Hepatocyte (in vitro differentiated cells): Measurements from ENCODE around the gene VSIR. TPM values are rescaled to one million over a fixed set of nuclear protein-coding genes. Genes with fewer than 3 reads are reported as not detected.

Source experiments
- DNase-seq: peaks from one replicate; pipeline ENCODE4 v3.0.0-alpha.2; 2016; ENCODE audit warnings: low spot score
- H2AFZ ChIP-seq: fragments of 200-600 bp; sonication (generic); 2 replicates; pipeline ENCODE4 v1.6.0; 2016; ENCODE audit warnings: antibody characterized with exemption, mild to moderate bottlenecking
- H3K27ac ChIP-seq: fragments of 200-600 bp; sonication (generic); 2 replicates; pipeline ENCODE4 v1.5.1; 2016; ENCODE audit warnings: mild to moderate bottlenecking
- H3K27me3 ChIP-seq: fragments of 200-600 bp; sonication (generic); 2 replicates; pipeline ENCODE4 v1.6.1; 2016
- H3K36me3 ChIP-seq: fragments of 200-600 bp; sonication (generic); replicated peaks from 2 replicates; pipeline ENCODE4 v1.5.1; 2016; ENCODE audit warnings: low read depth; ENCODE audit not compliant: insufficient read depth
- H3K4me1 ChIP-seq: fragments of 200-600 bp; sonication (generic); 2 replicates; pipeline ENCODE4 v1.5.1; 2016; ENCODE audit warnings: mild to moderate bottlenecking, moderate library complexity; ENCODE audit not compliant: insufficient read depth
- H3K4me2 ChIP-seq: fragments of 200-600 bp; sonication (generic); 2 replicates; pipeline ENCODE4 v1.6.0; 2016
- H3K4me3 ChIP-seq: fragments of 200-600 bp; sonication (generic); 2 replicates; pipeline ENCODE4 v1.5.1; 2016; ENCODE audit warnings: mild to moderate bottlenecking
- H3K79me2 ChIP-seq: fragments of 200-600 bp; sonication (generic); 2 replicates; pipeline ENCODE4 v1.6.0; 2017; ENCODE audit warnings: mild to moderate bottlenecking
- H3K9me2 ChIP-seq: fragments of 200-600 bp; sonication (generic); replicated peaks from 2 replicates; pipeline ENCODE4 v1.6.0; 2017; ENCODE audit warnings: mild to moderate bottlenecking; ENCODE audit not compliant: insufficient read depth
- H3K9me3 ChIP-seq: fragments of 200-600 bp; sonication (generic); 2 replicates; pipeline ENCODE4 v1.5.1; 2016; ENCODE audit warnings: low read depth, mild to moderate bottlenecking
- H4K20me1 ChIP-seq: fragments of 200-600 bp; sonication (generic); 2 replicates; pipeline ENCODE4 v1.6.0; 2016; ENCODE audit warnings: mild to moderate bottlenecking; ENCODE audit not compliant: insufficient read depth, poor library complexity, severe bottlenecking
- EZH2 ChIP-seq: fragments of 200-600 bp; sonication (generic); IDR thresholded peaks from 2 replicates; pipeline ENCODE4 v1.6.1; 2016; ENCODE audit warnings: antibody characterized with exemption, mild to moderate bottlenecking, borderline replicate concordance
- EZH2phosphoT487 ChIP-seq: fragments of 200-600 bp; sonication (generic); IDR thresholded peaks from one replicate; pipeline ENCODE4 v1.6.1; 2018; ENCODE audit warnings: antibody characterized with exemption, mild to moderate bottlenecking, low read depth, moderate library complexity; ENCODE audit not compliant: unreplicated experiment, severe bottlenecking
- WGBS: methylation state at CpG from one replicate; pipeline ENCODE4 v1.1.6; 2016; ENCODE audit warnings: low lambda C conversion rate; ENCODE audit errors: missing lambda C conversion rate; 5-methylcytosine and 5-hydroxymethylcytosine counted together
- polyA plus RNA-seq: library from polyadenylated mRNA; unstranded; fragments of >200 nt; fragmentation: Nextera tagmentation; extraction: Ambion mirVana; gene quantifications from 2 replicates; pipeline ENCODE4 v1.2.1, GENCODE V29; 2016
- total RNA-seq: library from RNA; depleted of rRNA; stranded (reverse); fragments of >200 nt; gene quantifications from 2 replicates; pipeline ENCODE4 v1.2.3, GENCODE V29; 2014
- TF ChIP-seq, protein P1 (sequence below): fragments of 200-600 bp; sonication (generic); IDR thresholded peaks from 2 replicates; pipeline ENCODE4 v1.5.1; 2016; ENCODE audit warnings: antibody characterized with exemption, mild to moderate bottlenecking; ENCODE audit not compliant: poor library complexity

Gene VSIR
- total and polyA plus RNA-seq, 2 experiments from 2014 or later, result 13.6 to 45.5 TPM

DNA sequence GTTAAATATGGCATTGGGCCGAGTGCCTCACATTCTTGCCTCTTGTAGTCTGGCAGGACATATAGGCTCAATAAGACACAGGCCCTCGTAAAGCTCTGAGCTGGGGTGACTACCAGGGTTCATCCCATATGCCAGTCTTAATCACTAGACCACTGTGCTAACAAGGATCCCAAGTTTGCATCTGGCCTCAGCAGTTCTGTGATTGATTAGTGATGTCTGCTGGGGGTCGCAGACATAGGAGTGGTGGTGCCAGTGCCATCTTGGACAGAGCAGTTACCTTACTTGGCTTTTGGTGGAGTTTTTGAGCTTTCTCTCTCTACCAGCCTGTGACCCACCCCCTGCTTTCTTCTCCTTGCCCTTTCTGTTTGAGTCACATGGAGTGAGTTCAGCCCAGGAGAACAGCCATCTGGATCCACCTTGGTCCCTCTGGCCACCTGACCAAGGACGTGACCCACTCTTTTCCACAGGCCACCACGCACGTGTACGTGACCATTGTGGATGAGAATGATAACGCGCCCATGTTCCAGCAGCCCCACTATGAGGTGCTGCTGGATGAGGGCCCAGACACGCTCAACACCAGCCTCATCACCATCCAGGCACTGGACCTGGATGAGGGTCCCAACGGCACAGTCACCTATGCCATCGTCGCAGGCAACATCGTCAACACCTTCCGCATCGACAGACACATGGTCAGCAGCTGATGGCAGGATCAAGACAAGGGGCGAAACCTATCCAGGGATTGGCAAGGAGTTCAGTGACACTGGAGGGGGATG lies 4.1 kb upstream of the VSIR start:
- H3K27me3 ChIP-seq, result no peaks in the 10 kb centered on the region
- no peaks in the 10 kb centered on the region for H3K9me2 ChIP-seq
- H3K4me2 ChIP-seq, result no peak overlapping the region
- H3K4me1 ChIP-seq, result peaks cover 15% of the 10 kb centered on the region
- WGBS, result 95% methylated on average over 17 of the region's 17 CpGs
- no peak overlapping the region for H2AFZ ChIP-seq
- DNase-seq, result no peak
- H4K20me1 ChIP-seq, result no peaks in the 10 kb centered on the region
- TF ChIP-seq EZH2 (no peak), EZH2phosphoT487 (no peak)
- TF ChIP-seq, protein P1, sequence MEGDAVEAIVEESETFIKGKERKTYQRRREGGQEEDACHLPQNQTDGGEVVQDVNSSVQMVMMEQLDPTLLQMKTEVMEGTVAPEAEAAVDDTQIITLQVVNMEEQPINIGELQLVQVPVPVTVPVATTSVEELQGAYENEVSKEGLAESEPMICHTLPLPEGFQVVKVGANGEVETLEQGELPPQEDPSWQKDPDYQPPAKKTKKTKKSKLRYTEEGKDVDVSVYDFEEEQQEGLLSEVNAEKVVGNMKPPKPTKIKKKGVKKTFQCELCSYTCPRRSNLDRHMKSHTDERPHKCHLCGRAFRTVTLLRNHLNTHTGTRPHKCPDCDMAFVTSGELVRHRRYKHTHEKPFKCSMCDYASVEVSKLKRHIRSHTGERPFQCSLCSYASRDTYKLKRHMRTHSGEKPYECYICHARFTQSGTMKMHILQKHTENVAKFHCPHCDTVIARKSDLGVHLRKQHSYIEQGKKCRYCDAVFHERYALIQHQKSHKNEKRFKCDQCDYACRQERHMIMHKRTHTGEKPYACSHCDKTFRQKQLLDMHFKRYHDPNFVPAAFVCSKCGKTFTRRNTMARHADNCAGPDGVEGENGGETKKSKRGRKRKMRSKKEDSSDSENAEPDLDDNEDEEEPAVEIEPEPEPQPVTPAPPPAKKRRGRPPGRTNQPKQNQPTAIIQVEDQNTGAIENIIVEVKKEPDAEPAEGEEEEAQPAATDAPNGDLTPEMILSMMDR, result no peak
- H3K79me2 ChIP-seq, result no peaks in the 10 kb centered on the region
- H3K9me3 ChIP-seq, result no peaks in the 10 kb centered on the region
- H3K36me3 ChIP-seq, result no peaks in the 10 kb centered on the region
- H3K27ac ChIP-seq, result no peak overlapping the region
- H3K4me3 ChIP-seq, result no peak overlapping the region

DNA sequence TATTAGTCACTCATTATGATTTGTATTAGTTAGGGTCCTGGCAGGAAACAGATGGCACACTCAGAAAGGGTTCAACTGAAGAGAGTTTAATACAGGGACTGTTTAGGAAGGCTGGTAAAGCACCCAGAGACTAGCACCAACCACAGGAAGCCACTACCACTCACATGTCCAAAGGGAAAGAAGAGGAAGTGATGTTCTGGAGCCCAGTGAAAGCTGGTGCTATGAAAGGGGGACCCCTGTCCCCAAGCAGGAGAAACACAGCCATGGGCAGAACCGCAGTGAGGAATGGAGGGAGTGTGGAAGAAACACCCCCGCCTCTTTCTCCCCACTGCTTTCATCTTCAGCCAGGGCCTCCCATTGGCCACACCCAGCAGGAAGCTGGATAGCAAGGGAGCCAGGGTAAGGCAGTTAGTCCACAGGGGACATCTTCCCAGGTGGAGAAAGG lies 3.2 kb upstream of the VSIR start:
- no peaks in the 10 kb centered on the region for H3K79me2 ChIP-seq
- no peaks in the 10 kb centered on the region for H3K9me2 ChIP-seq
- H4K20me1 ChIP-seq, result no peaks in the 10 kb centered on the region
- no peaks in the 10 kb centered on the region for H3K27me3 ChIP-seq
- no peak overlapping the region for H3K4me3 ChIP-seq
- 94% methylated on average over 2 of the region's 2 CpGs for WGBS
- no peaks in the 10 kb centered on the region for H3K36me3 ChIP-seq
- DNase-seq, result no peak
- H3K27ac ChIP-seq, result no peak overlapping the region
- TF ChIP-seq, protein P1, result no peak
- TF ChIP-seq EZH2 (no peak), EZH2phosphoT487 (no peak)
- H2AFZ ChIP-seq, result no peak overlapping the region
- H3K9me3 ChIP-seq, result no peaks in the 10 kb centered on the region
- H3K4me2 ChIP-seq, result no peak overlapping the region
- peaks cover 17% of the 10 kb centered on the region for H3K4me1 ChIP-seq

DNA sequence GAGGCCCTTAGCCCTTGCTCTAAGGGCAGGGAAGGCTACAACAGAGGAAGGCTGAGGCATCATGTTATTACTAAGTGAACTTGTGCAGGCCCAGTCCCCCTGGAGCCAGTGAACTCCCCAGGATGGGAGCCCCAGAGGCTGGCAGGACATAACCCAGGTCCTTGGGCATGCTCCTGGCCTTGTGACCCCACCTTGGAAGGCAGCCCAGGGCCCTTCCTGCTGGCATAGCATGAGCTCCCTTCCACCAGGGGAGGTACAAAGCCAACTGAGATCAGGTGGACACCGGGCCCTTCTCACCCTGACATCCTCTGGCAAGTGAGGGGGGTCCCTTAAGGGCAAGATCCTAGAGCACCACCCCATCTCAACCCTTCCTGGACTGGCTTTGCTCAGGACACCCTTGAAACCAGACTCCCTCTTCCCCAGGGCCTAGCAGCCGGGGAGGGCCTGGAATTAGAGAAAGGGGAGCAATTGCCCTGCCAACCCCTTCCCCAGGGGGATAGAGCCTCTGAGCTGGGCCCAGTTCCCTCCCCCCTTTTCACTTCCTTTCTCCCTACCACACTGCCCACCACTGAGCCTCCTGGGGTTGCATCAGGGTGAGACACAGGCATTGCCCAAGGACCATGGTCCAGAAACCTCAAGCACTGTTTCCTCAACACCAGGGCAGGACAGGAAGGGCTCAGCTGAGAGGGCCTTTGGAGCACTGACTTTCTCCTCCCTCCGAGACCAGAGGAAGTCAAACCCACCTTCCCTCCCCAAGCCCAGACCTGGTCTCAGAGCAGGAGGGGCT lies 1.8 kb upstream of the VSIR start:
- H3K79me2 ChIP-seq, result no peaks in the 10 kb centered on the region
- no peaks in the 10 kb centered on the region for H3K9me3 ChIP-seq
- WGBS, result 95% methylated on average over 3 of the region's 3 CpGs
- no peaks in the 10 kb centered on the region for H3K36me3 ChIP-seq
- TF ChIP-seq EZH2phosphoT487 (no peak), EZH2 (no peak)
- TF ChIP-seq, protein P1, result no peak
- H3K4me1 ChIP-seq, result peaks cover 17% of the 10 kb centered on the region
- no peak for DNase-seq
- H4K20me1 ChIP-seq, result no peaks in the 10 kb centered on the region
- no peak overlapping the region for H3K27ac ChIP-seq
- no peak overlapping the region for H3K4me3 ChIP-seq
- H3K4me2 ChIP-seq, result no peak overlapping the region
- H3K27me3 ChIP-seq, result no peaks in the 10 kb centered on the region
- H3K9me2 ChIP-seq, result no peaks in the 10 kb centered on the region
- H2AFZ ChIP-seq, result no peak overlapping the region
